ENCODE data around the gene FNIP1. TPM values are rescaled to one million over a fixed set of nuclear protein-coding genes. Genes with fewer than 3 reads are reported as not detected.

The FNIP1 gene
- total RNA-seq, 1 donor from 2014 or later: 28.5 TPM

DNA sequence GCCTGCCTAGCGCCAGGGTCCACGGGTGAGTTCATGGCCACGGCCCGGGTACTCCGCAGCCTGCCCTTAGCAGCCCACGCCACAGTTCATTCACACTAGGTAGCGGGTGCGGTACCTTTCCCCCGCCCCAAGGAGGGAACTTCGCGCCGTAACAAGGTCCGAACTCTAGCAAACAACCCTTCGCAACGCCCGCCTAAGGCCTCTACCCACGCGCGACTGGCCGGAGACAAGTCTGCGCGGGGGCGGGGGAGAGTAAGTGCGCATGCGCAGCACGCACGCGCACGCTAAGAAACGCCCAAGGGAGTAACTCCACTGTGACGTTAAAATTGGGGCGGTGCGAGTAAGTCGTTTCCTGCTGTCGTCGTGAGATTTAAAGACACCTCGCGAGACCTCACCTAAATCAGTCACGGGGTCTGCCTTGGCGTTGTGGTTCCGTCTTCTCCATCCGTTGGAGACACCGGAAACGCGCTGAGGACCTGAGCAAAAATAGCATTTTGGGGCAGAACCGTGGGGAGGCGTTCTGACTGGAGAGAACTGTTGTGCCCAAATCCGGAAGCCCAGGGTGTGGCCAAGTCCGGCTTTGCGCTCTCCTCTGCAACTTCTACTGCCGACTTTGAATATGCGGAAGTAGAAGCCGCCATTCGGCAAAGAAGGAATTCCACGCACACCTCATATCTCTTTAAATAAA lies 161.7 kb downstream of the FNIP1 start, which contains the start of gene RAPGEF6:
Gene RAPGEF6, minus strand, starts transcription at position 234 of the 688 bp plus-strand sequence. Its CDS starts 199 bp downstream, at position 35.
- peak within 1 kb of the TSS; percentile 99 for H3K4me3 Mint-ChIP-seq (ENCODE audit: unreplicated experiment)
- DNase-seq (ENCODE audit: low read depth) (peak; percentile 100), FAIRE-seq (peak; percentile 79)
- peaks cover 6% of the 10 kb centered on the region for H3K4me1 Mint-ChIP-seq (ENCODE audit: low read depth, unreplicated experiment)
- Histone ChIP-seq H3K4me2 (ENCODE audit: low read length) (peak within 1 kb of the TSS; percentile 94), H3K4me1 (ENCODE audit: insufficient read depth, low read length) (peaks cover 12% of the 10 kb centered on the region), H3K9me3 (ENCODE audit: insufficient read depth, low read depth, low read length) (no peaks in the 10 kb centered on the region), H4K20me1 (ENCODE audit: insufficient read depth, low read length) (peaks cover 11% of the 10 kb centered on the region), H3K9ac (ENCODE audit: low read length) (peak within 1 kb of the TSS; percentile 97), H3K4me3 (ENCODE audit: insufficient read depth, low read depth, low read length) (peak within 1 kb of the TSS; percentile 97), H3K27ac (ENCODE audit: low read depth, low read length) (peak within 1 kb of the TSS; percentile 98), H3K27me3 (ENCODE audit: insufficient read depth, low read length) (no peaks in the 10 kb centered on the region), H3K36me3 (ENCODE audit: insufficient read depth, low read length) (no peaks in the 10 kb centered on the region), H3K79me2 (ENCODE audit: insufficient read depth, low read length) (peaks cover 46% of the 10 kb centered on the region), H2AFZ (ENCODE audit: low read depth, low read length) (peak within 1 kb of the TSS; percentile 88)
- peaks cover 3% of the 10 kb centered on the region for H3K36me3 Mint-ChIP-seq (ENCODE audit: low read depth, unreplicated experiment)
- H3K27ac Mint-ChIP-seq (ENCODE audit: unreplicated experiment): peak within 1 kb of the TSS; percentile 99
- no peak for TF ChIP-seq EZH2 (IDR thresholded peaks at IDR 0.05; ENCODE audit: insufficient read depth, low read length)
- TF ChIP-seq, protein P1, sequence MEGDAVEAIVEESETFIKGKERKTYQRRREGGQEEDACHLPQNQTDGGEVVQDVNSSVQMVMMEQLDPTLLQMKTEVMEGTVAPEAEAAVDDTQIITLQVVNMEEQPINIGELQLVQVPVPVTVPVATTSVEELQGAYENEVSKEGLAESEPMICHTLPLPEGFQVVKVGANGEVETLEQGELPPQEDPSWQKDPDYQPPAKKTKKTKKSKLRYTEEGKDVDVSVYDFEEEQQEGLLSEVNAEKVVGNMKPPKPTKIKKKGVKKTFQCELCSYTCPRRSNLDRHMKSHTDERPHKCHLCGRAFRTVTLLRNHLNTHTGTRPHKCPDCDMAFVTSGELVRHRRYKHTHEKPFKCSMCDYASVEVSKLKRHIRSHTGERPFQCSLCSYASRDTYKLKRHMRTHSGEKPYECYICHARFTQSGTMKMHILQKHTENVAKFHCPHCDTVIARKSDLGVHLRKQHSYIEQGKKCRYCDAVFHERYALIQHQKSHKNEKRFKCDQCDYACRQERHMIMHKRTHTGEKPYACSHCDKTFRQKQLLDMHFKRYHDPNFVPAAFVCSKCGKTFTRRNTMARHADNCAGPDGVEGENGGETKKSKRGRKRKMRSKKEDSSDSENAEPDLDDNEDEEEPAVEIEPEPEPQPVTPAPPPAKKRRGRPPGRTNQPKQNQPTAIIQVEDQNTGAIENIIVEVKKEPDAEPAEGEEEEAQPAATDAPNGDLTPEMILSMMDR (IDR thresholded peaks at IDR 0.05; ENCODE audit: insufficient read depth, low read depth, low read length): no peak
- no peaks in the 10 kb centered on the region for H3K9me3 Mint-ChIP-seq (ENCODE audit: unreplicated experiment)
- H3K27me3 Mint-ChIP-seq (ENCODE audit: low read depth, unreplicated experiment): no peaks in the 10 kb centered on the region

DNA sequence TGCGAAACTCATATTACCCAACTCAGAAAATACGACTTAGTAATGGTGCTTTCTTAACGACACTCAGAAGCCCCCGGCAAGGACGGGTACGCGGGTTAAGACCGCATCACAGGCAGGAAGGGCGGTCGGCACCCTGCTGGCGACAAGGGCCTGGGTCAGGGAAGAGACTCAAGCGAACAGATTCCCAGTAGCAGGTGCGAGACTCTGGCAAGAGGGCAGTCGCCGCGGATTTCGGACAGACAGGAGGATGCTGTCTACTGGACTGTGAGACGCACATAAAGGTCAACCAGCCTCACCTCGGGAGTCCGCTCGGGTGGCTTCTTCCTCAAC lies 162.2 kb downstream of the FNIP1 start:
- Histone ChIP-seq H4K20me1 (ENCODE audit: insufficient read depth, low read length) (peaks cover 16% of the 10 kb centered on the region), H3K27ac (ENCODE audit: low read depth, low read length) (peak overlapping the region; percentile 98), H3K4me3 (ENCODE audit: insufficient read depth, low read depth, low read length) (peak overlapping the region; percentile 97), H3K79me2 (ENCODE audit: insufficient read depth, low read length) (peaks cover 51% of the 10 kb centered on the region), H2AFZ (ENCODE audit: low read depth, low read length) (peak overlapping the region; percentile 88), H3K4me2 (ENCODE audit: low read length) (peak overlapping the region; percentile 94), H3K9ac (ENCODE audit: low read length) (peak overlapping the region; percentile 97), H3K9me3 (ENCODE audit: insufficient read depth, low read depth, low read length) (no peaks in the 10 kb centered on the region), H3K27me3 (ENCODE audit: insufficient read depth, low read length) (no peaks in the 10 kb centered on the region), H3K36me3 (ENCODE audit: insufficient read depth, low read length) (no peaks in the 10 kb centered on the region), H3K4me1 (ENCODE audit: insufficient read depth, low read length) (peaks cover 12% of the 10 kb centered on the region)
- Mint-ChIP-seq H3K27ac (ENCODE audit: unreplicated experiment) (peak overlapping the region; percentile 99), H3K36me3 (ENCODE audit: low read depth, unreplicated experiment) (peaks cover 2% of the 10 kb centered on the region), H3K4me1 (ENCODE audit: low read depth, unreplicated experiment) (peaks cover 6% of the 10 kb centered on the region), H3K4me3 (ENCODE audit: unreplicated experiment) (peak overlapping the region; percentile 99), H3K27me3 (ENCODE audit: low read depth, unreplicated experiment) (no peaks in the 10 kb centered on the region), H3K9me3 (ENCODE audit: unreplicated experiment) (no peaks in the 10 kb centered on the region)
- TF ChIP-seq EZH2 (IDR thresholded peaks at IDR 0.05; ENCODE audit: insufficient read depth, low read length): no peak
- TF ChIP-seq, protein P1 (IDR thresholded peaks at IDR 0.05; ENCODE audit: insufficient read depth, low read depth, low read length): no peak
- DNase-seq (ENCODE audit: low read depth): peak; percentile 29
- no peak for FAIRE-seq

DNA sequence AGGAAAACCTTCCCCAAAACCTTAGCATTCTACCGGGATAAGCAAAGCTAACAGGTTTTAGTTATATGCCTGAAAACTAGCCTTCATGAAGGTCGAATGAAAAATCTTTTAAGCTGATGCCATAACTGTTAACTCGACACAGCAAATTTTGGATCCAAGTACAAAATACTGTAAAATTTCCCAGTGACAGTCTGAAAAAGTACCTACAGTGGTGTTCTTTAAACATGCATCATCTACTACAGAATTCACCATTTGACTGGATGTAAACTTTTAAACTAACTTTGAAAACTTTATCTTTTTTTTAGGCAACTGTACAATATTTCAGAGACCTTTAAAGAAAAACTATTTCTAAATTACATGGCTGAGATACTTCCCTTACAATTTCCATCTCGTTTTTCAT lies 162.6 kb downstream of the FNIP1 start:
- Histone ChIP-seq H3K36me3 (ENCODE audit: insufficient read depth, low read length) (no peaks in the 10 kb centered on the region), H3K9me3 (ENCODE audit: insufficient read depth, low read depth, low read length) (no peaks in the 10 kb centered on the region), H3K27ac (ENCODE audit: low read depth, low read length) (peak overlapping the region; percentile 98), H4K20me1 (ENCODE audit: insufficient read depth, low read length) (peaks cover 19% of the 10 kb centered on the region), H3K4me3 (ENCODE audit: insufficient read depth, low read depth, low read length) (peak overlapping the region; percentile 97), H3K9ac (ENCODE audit: low read length) (peak overlapping the region; percentile 97), H3K4me1 (ENCODE audit: insufficient read depth, low read length) (peaks cover 12% of the 10 kb centered on the region), H3K27me3 (ENCODE audit: insufficient read depth, low read length) (no peaks in the 10 kb centered on the region), H3K4me2 (ENCODE audit: low read length) (peak overlapping the region; percentile 94), H3K79me2 (ENCODE audit: insufficient read depth, low read length) (peaks cover 55% of the 10 kb centered on the region), H2AFZ (ENCODE audit: low read depth, low read length) (no peak overlapping the region)
- DNase-seq (ENCODE audit: low read depth) (no peak), FAIRE-seq (no peak)
- peak overlapping the region; percentile 99 for H3K27ac Mint-ChIP-seq (ENCODE audit: unreplicated experiment)
- peaks cover 6% of the 10 kb centered on the region for H3K4me1 Mint-ChIP-seq (ENCODE audit: low read depth, unreplicated experiment)
- H3K27me3 Mint-ChIP-seq (ENCODE audit: low read depth, unreplicated experiment): no peaks in the 10 kb centered on the region
- H3K36me3 Mint-ChIP-seq (ENCODE audit: low read depth, unreplicated experiment): peaks cover under 1% of the 10 kb centered on the region
- TF ChIP-seq EZH2 (IDR thresholded peaks at IDR 0.05; ENCODE audit: insufficient read depth, low read length): no peak
- TF ChIP-seq, protein P1 (IDR thresholded peaks at IDR 0.05; ENCODE audit: insufficient read depth, low read depth, low read length): no peak
- H3K4me3 Mint-ChIP-seq (ENCODE audit: unreplicated experiment): peak overlapping the region; percentile 99
- H3K9me3 Mint-ChIP-seq (ENCODE audit: unreplicated experiment): no peaks in the 10 kb centered on the region

Data from astrocyte (in vitro differentiated cells and primary cell).